Stomach (tissue), 4 donors: ENCODE data around the gene SMPD3.

Source experiments
- EP300 ChIP-seq: sonication (generic); formaldehyde crosslinking; IDR thresholded peaks from one replicate; pipeline ENCODE4 v1.6.1; 2017; ENCODE audit warnings: antibody characterized with exemption
- POLR2A ChIP-seq, 4 donors: fragments of 450-650 bp; IDR thresholded peaks; one replicate each; pipeline ENCODE4 v1.6.1; 2016; ENCODE audit warnings: antibody characterized with exemption in 4 of 4, control low read depth in 2 of 4, mild to moderate bottlenecking in 1 of 4, moderate library complexity in 1 of 4
- POLR2AphosphoS5 ChIP-seq, 3 donors: sonication (generic); formaldehyde crosslinking; IDR thresholded peaks; one replicate each; pipeline ENCODE4 v1.6.1; 2016; ENCODE audit warnings: antibody characterized with exemption in 3 of 3
- TF ChIP-seq, protein P1 (sequence below), 7 experiments: fragments of 450-650 bp in 4 of 7; fragments of 200-600 bp in 3 of 7; sonication (generic) in 3 of 7; IDR thresholded peaks; one replicate each; pipeline ENCODE4 v1.5.1; 2016 to 2019; ENCODE audit warnings: antibody characterized with exemption in 7 of 7, control low read depth in 2 of 7, mild to moderate bottlenecking in 1 of 7

DNA sequence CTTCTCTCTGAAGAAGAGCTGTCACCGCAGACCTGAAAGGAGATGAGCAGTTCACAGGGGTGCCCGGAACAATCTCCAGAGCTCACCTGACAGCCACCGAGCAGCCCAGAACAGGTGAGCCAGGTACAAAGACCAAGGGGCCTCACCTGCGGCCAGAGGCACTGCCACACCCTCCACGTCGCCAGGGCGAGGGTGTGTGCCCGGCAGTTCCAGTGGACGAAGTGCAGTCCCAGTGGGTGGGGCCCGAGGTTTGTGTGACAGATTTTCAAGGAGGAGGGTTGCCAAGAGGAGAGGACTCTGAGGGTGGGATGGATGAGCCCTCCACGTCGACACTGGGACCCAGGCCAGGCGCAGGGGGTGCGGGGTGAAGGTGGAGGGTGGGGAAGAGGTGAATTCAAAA, 61.7 kb downstream of the SMPD3 start:
- TF ChIP-seq, protein P1, sequence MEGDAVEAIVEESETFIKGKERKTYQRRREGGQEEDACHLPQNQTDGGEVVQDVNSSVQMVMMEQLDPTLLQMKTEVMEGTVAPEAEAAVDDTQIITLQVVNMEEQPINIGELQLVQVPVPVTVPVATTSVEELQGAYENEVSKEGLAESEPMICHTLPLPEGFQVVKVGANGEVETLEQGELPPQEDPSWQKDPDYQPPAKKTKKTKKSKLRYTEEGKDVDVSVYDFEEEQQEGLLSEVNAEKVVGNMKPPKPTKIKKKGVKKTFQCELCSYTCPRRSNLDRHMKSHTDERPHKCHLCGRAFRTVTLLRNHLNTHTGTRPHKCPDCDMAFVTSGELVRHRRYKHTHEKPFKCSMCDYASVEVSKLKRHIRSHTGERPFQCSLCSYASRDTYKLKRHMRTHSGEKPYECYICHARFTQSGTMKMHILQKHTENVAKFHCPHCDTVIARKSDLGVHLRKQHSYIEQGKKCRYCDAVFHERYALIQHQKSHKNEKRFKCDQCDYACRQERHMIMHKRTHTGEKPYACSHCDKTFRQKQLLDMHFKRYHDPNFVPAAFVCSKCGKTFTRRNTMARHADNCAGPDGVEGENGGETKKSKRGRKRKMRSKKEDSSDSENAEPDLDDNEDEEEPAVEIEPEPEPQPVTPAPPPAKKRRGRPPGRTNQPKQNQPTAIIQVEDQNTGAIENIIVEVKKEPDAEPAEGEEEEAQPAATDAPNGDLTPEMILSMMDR (IDR thresholded peaks at IDR 0.05): no peak
- TF ChIP-seq EP300 (no peak), POLR2AphosphoS5 (IDR thresholded peaks at IDR 0.05) (peak in 2 of 3 donors; percentile 67 to 77), POLR2A (IDR thresholded peaks at IDR 0.05) (no peak)
